Calu3 (cell line): Measurements from ENCODE around the gene FSTL5. TPM values are rescaled to one million over a fixed set of nuclear protein-coding genes. Genes with fewer than 3 reads are reported as not detected.

Experiments used
- BruUV-seq: library from RNA; stranded (reverse); fragments of 400-500 nt; replicated peaks from 2 replicates; lab custom pipeline; 2021; lab: Mats Ljungman, UMichigan
- CTCF ChIA-PET: fragments of 300-600 bp; sonication (Branson Sonifier 250); formaldehyde crosslinking; loops from one replicate; lab custom pipeline; 2022; ENCODE audit warnings: antibody characterized with exemption; lab: Charles Lee
- DNase-seq: peaks from one replicate; pipeline ENCODE4 v3.0.0; 2022
- H3K27ac Mint-ChIP-seq: one replicate; pipeline ENCODE4 v1.8.0; 2022; ENCODE audit warnings: mixed read lengths; ENCODE audit not compliant: unreplicated experiment
- H3K27me3 Mint-ChIP-seq: one replicate; pipeline ENCODE4 v1.8.0; 2022; ENCODE audit warnings: mixed read lengths; ENCODE audit not compliant: unreplicated experiment
- H3K36me3 Mint-ChIP-seq: one replicate; pipeline ENCODE4 v1.8.0; 2022; ENCODE audit warnings: mild to moderate bottlenecking, moderate library complexity, mixed read lengths; ENCODE audit not compliant: insufficient read depth, unreplicated experiment
- H3K4me1 Mint-ChIP-seq: one replicate; pipeline ENCODE4 v1.8.0; 2022; ENCODE audit warnings: mild to moderate bottlenecking, low read depth, mixed read lengths; ENCODE audit not compliant: unreplicated experiment
- H3K4me3 Mint-ChIP-seq: one replicate; pipeline ENCODE4 v1.8.0; 2022; ENCODE audit warnings: mild to moderate bottlenecking, low read depth, moderate library complexity, mixed read lengths; ENCODE audit not compliant: unreplicated experiment
- H3K9me3 Mint-ChIP-seq: one replicate; pipeline ENCODE4 v1.8.0; 2022; ENCODE audit warnings: low read depth, mixed read lengths; ENCODE audit not compliant: unreplicated experiment
- intact Hi-C: fragments of 100-400 bp; cut with micrococcal nuclease; formaldehyde crosslinking; loops from one replicate; pipeline ENCODE4 v1.10.0; 2022; ENCODE audit not compliant: unreplicated experiment
- total RNA-seq: library from RNA; stranded (reverse); gene quantifications from 2 replicates; pipeline ENCODE4 v1.2.3, GENCODE V29; 2022
- TF ChIP-seq, protein P1 (sequence below): fragments of 200-600 bp; IDR thresholded peaks from one replicate; pipeline ENCODE4 v1.8.0; 2022; ENCODE audit warnings: antibody characterized with exemption; ENCODE audit not compliant: unreplicated experiment

Gene FSTL5
- total RNA-seq, 1 experiment from 2014 or later: not detected

DNA sequence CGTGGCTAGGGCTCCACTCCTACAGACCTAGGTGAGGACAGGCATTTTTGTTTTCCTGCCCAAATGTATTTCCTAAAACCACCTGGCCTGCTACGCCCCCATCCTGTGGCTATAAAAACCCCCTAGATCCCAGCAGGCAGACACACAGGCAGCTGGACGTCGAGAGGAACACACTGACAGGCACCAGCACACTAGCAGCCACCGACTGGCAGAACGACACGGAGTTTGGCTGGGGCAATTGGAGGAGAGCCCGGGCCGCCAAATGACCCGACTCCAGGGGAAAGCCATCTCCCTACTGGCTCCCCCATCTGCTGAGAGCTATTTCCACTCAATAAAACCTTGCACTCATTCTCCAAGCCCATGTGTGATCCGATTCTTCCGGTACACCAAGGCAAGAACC, 516.0 kb downstream of the FSTL5 start:
- no peak for DNase-seq
- no peaks in the 10 kb centered on the region for H3K9me3 Mint-ChIP-seq
- BruUV-seq: no TSS peak
- no peak overlapping the region for H3K27ac Mint-ChIP-seq
- no peaks in the 10 kb centered on the region for H3K36me3 Mint-ChIP-seq
- H3K27me3 Mint-ChIP-seq: no peaks in the 10 kb centered on the region
- intact Hi-C loops: no loop called here
- H3K4me3 Mint-ChIP-seq: no peak overlapping the region
- peaks cover 2% of the 10 kb centered on the region for H3K4me1 Mint-ChIP-seq
- CTCF ChIA-PET: no interaction called here
- TF ChIP-seq, protein P1, sequence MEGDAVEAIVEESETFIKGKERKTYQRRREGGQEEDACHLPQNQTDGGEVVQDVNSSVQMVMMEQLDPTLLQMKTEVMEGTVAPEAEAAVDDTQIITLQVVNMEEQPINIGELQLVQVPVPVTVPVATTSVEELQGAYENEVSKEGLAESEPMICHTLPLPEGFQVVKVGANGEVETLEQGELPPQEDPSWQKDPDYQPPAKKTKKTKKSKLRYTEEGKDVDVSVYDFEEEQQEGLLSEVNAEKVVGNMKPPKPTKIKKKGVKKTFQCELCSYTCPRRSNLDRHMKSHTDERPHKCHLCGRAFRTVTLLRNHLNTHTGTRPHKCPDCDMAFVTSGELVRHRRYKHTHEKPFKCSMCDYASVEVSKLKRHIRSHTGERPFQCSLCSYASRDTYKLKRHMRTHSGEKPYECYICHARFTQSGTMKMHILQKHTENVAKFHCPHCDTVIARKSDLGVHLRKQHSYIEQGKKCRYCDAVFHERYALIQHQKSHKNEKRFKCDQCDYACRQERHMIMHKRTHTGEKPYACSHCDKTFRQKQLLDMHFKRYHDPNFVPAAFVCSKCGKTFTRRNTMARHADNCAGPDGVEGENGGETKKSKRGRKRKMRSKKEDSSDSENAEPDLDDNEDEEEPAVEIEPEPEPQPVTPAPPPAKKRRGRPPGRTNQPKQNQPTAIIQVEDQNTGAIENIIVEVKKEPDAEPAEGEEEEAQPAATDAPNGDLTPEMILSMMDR: no peak

DNA sequence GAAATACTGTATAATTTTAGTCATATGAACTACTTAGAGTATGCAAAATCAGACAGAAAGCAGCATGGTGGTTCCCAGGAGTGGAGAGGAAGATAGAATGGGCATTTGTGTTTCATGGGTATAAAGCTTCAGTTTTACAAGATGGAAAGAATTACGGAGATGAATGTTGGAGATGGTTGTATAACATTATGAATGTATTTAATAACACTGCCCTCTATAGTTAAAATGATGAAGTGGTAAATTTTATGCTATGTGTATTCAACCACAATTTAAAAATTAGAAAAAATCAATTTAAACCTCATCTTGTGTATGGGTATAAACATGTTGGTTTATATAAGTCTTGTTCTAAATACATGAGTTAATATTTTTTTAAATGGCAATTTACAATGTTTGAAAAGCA, 521.1 kb downstream of the FSTL5 start:
- Mint-ChIP-seq H3K9me3 (no peaks in the 10 kb centered on the region), H3K27ac (no peak overlapping the region), H3K4me1 (peaks cover 5% of the 10 kb centered on the region), H3K36me3 (no peaks in the 10 kb centered on the region), H3K27me3 (no peaks in the 10 kb centered on the region), H3K4me3 (no peak overlapping the region)
- no TSS peak for BruUV-seq
- CTCF ChIA-PET: no interaction called here
- TF ChIP-seq, protein P1: no peak
- DNase-seq: no peak
- intact Hi-C loops: loop anchor here (2.0 kb wide), 1 partner anchor 78 kb away; no protein-coding TSS in a partner anchor

DNA sequence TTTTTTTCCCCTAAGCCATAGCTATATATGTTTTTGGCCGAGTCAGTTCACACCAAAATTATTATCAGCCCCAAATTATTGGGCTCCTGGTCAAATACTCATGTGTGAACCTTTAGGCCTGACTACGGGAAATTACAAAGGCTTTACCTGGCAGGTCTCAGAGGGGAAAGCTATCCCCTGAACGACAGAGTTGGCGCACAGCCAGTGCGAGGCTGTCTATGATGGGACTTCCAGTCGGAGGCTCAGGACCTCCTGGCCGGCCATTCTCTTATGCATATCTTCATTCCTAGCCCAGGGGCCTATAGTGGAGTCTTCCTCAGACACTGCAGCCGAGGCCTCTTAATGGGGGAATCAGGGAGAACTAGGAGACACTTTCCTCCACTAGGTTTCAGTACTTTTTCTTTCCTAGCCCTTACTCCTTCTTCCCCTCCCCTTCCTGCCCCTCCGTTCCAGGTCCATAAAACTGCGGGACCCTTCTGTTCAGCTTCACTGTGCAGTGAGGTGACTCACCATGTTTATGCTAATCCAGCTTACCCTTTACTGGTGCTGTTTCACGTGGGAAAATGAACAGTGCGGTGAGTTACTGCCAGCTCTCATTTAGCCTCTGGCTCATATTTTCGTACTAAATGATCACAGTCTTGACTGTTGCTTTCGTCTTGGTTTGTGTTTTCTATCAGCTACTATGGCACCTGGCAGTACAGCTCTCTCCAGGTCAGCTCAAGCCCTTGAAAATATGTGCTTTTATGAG, 533.9 kb downstream of the FSTL5 start:
- Mint-ChIP-seq H3K4me1 (no peaks in the 10 kb centered on the region), H3K9me3 (no peaks in the 10 kb centered on the region), H3K4me3 (no peak overlapping the region), H3K27me3 (no peaks in the 10 kb centered on the region), H3K36me3 (no peaks in the 10 kb centered on the region), H3K27ac (no peak overlapping the region)
- no TSS peak for BruUV-seq
- CTCF ChIA-PET: no interaction called here
- no peak for DNase-seq
- TF ChIP-seq, protein P1: no peak
- intact Hi-C loops: no loop called here

DNA sequence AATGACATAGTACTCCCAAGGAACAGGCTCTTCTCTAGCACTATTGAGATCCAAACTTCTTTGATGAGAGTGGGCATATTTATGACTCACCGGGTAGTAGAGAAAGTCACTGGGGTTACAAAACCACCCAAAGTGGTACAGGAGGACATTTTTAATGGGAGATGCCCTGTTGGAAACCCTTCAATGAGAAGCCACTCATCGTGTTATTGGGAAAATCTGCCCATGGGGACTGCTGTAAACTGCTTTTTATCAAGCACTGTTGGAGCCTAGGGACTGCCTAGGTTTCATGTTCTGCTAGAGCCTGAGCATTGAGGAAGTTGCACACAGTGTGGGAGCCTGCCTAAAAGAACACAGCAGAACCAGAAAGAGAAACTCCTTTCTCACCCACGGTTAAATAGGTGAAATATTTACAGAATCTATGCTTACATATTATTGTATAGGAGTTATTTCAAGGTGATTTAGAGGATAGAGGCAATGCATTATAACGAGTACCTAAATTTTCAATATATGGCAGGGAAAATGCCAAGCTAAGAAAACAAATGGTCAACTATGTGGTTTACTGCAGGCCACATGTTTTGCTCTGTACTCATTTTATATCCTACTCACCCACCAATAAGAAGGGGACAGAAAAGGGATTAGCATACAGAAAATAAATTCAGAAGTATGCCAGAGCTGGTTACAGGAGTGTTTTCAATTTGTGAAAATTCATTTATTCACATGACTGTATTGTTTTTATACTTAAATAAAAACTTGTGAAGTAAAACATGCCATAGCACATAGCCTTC, 559.1 kb downstream of the FSTL5 start:
- no peaks in the 10 kb centered on the region for H3K36me3 Mint-ChIP-seq
- no peak overlapping the region for H3K27ac Mint-ChIP-seq
- H3K4me3 Mint-ChIP-seq: no peak overlapping the region
- no peaks in the 10 kb centered on the region for H3K27me3 Mint-ChIP-seq
- no peak for DNase-seq
- CTCF ChIA-PET: no interaction called here
- TF ChIP-seq, protein P1: no peak
- no TSS peak for BruUV-seq
- intact Hi-C loops: no loop called here
- H3K4me1 Mint-ChIP-seq: no peaks in the 10 kb centered on the region
- no peaks in the 10 kb centered on the region for H3K9me3 Mint-ChIP-seq
